Activated effector memory CD4-positive, alpha-beta T cell treated with anti-CD3 and anti-CD28 coated beads, Interleukin-2, amount 50 U/mL, for 16 hours (primary cell): Measurements from ENCODE around the gene TTLL9.
A peak's percentile ranks its signal among the peaks of the same experiment; 100 is the strongest.
"Not testable (repeated sequence)": the region's sequence is repeated elsewhere in the genome, so short reads cannot be mapped to it uniquely, and the experiment has no call there.

Experiments
- DNase-seq: peaks from one replicate; pipeline ENCODE4 v3.0.0-alpha.2; 2020

The TTLL9 gene

GRCh38 chr20:31890646-31891045 lies 20.2 kb downstream of the TTLL9 start:
- no peak for DNase-seq

GRCh38 chr20:31894980-31895675 lies 24.7 kb downstream of the TTLL9 start:
- DNase-seq = no peak

- no peak for DNase-seq
Measured at GRCh38 chr20:31896049-31896448, 25.6 kb downstream of the TTLL9 start.

- no peak for DNase-seq
Measured at GRCh38 chr20:31897541-31897940, 27.1 kb downstream of the TTLL9 start.

GRCh38 chr20:31901615-31902014 lies 31.2 kb downstream of the TTLL9 start:
- no peak for DNase-seq

GRCh38 chr20:31903627-31904386 lies 33.4 kb downstream of the TTLL9 start:
- DNase-seq = no peak

GRCh38 chr20:31906001-31906400 lies 35.6 kb downstream of the TTLL9 start:
- DNase-seq = no peak

- DNase-seq = no peak
Measured at GRCh38 chr20:31907046-31907445, 36.6 kb downstream of the TTLL9 start.

- DNase-seq = no peak
Measured at GRCh38 chr20:31908016-31908415, 37.6 kb downstream of the TTLL9 start.

- no peak for DNase-seq
Measured at GRCh38 chr20:31908424-31908823, 38.0 kb downstream of the TTLL9 start.

- no peak for DNase-seq
Measured at GRCh38 chr20:31909253-31910070, 39.0 kb downstream of the TTLL9 start.

- no peak for DNase-seq
Measured at GRCh38 chr20:31910071-31910803, 39.8 kb downstream of the TTLL9 start.

GRCh38 chr20:31913431-31914157 lies 43.2 kb downstream of the TTLL9 start:
- DNase-seq = no peak

- DNase-seq = no peak
Measured at GRCh38 chr20:31914170-31914569, 43.7 kb downstream of the TTLL9 start.

GRCh38 chr20:31915491-31916280 lies 45.3 kb downstream of the TTLL9 start:
- DNase-seq = peak; percentile 37

- DNase-seq = no peak
Measured at GRCh38 chr20:31916708-31917107, 46.3 kb downstream of the TTLL9 start.

- DNase-seq = not testable (repeated sequence)
Measured at GRCh38 chr20:31917962-31918412, 47.6 kb downstream of the TTLL9 start.

- DNase-seq = no peak
Measured at GRCh38 chr20:31918466-31919105, 48.2 kb downstream of the TTLL9 start.

GRCh38 chr20:31919410-31920155 lies 49.1 kb downstream of the TTLL9 start:
- no peak for DNase-seq
